GM19463 (cell line): ENCODE measurements around the gene SH3GL2.

Experiments used
- ATAC-seq: cut with Tn5 transposase; IDR thresholded peaks from one replicate; pipeline ENCODE4 v1.9.1; 2021; ENCODE audit warnings: mild to moderate bottlenecking, moderate library complexity; ENCODE audit not compliant: unreplicated experiment

SH3GL2 gene

GRCh38 chr9:17802249-17802857 is 223.5 kb downstream of the SH3GL2 start:
- no peak for ATAC-seq

GRCh38 chr9:17807613-17808282 is 228.9 kb downstream of the SH3GL2 start:
- ATAC-seq, result no peak

GRCh38 chr9:17810317-17810716 is 231.5 kb downstream of the SH3GL2 start:
- no peak for ATAC-seq

GRCh38 chr9:17810728-17811571 is 232.1 kb downstream of the SH3GL2 start:
- ATAC-seq, result peak; percentile 41

- ATAC-seq, result no peak
Measured at GRCh38 chr9:17813798-17814197, 234.9 kb downstream of the SH3GL2 start.

GRCh38 chr9:17816431-17817027 is 237.7 kb downstream of the SH3GL2 start:
- ATAC-seq, result no peak

GRCh38 chr9:17824191-17824590 is 245.3 kb downstream of the SH3GL2 start:
- no peak for ATAC-seq

- no peak for ATAC-seq
Measured at GRCh38 chr9:17824616-17825264, 245.9 kb downstream of the SH3GL2 start.

- ATAC-seq, result no peak
Measured at GRCh38 chr9:17825265-17825659, 246.4 kb downstream of the SH3GL2 start.

GRCh38 chr9:17829064-17829463 is 250.2 kb downstream of the SH3GL2 start:
- no peak for ATAC-seq

GRCh38 chr9:17829812-17830385 is 251.0 kb downstream of the SH3GL2 start:
- ATAC-seq, result no peak

GRCh38 chr9:17832812-17833211 is 253.9 kb downstream of the SH3GL2 start:
- no peak for ATAC-seq

GRCh38 chr9:17833846-17834245 is 255.0 kb downstream of the SH3GL2 start:
- no peak for ATAC-seq

- no peak for ATAC-seq
Measured at GRCh38 chr9:17837965-17838364, 259.1 kb downstream of the SH3GL2 start.

GRCh38 chr9:17839776-17840175 is 260.9 kb downstream of the SH3GL2 start:
- no peak for ATAC-seq

- ATAC-seq, result no peak
Measured at GRCh38 chr9:17843236-17843635, 264.4 kb downstream of the SH3GL2 start.
